ENCODE data around the gene PPP3CB.
A peak's percentile ranks its signal among the peaks of the same experiment; 100 is the strongest.

Gene PPP3CB

DNA sequence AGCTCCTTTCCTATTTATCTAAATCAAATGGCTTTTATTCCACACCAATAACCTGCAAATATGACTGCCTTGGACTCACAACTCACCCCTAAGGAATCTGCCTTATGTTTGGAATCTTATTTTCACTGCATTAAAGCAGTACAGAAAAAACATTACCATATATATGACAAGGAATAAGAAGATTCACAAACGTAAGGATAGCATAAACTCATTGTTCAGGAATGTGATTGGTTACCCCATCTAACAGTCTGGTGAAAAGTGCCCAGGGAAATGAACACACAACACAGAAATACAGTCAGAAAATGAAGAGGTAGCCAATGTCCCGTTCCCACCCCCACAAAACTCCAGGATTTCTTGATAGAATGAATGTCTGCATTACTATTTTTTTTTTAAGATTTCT is 2.0 kb downstream of the PPP3CB start:
- TF ChIP-seq PPARA (CRISPR knock-in tag; IDR thresholded peaks at IDR 0.05; ENCODE audit: borderline replicate concordance) (no peak), ISL1 (CRISPR knock-in tag; IDR thresholded peaks at IDR 0.05) (peak; percentile 30)
- ATAC-seq, result peak; percentile 7; the same call in 2 of the 3 replicates

GRCh38 chr10:73486601-73487000 is 9.2 kb downstream of the PPP3CB start:
- ATAC-seq, result no peak
- no peak for TF ChIP-seq ZNF70 (CRISPR knock-in tag; IDR thresholded peaks at IDR 0.05)
- no peak for TF ChIP-seq BACH2 (CRISPR knock-in tag; IDR thresholded peaks at IDR 0.05; ENCODE audit: borderline replicate concordance)
- no peak for TF ChIP-seq ESRRG (CRISPR knock-in tag; IDR thresholded peaks at IDR 0.05)
- no peak for TF ChIP-seq TCF4 (CRISPR knock-in tag; IDR thresholded peaks at IDR 0.05; ENCODE audit: borderline replicate concordance)
- TF ChIP-seq ZNF8 (CRISPR knock-in tag; IDR thresholded peaks at IDR 0.05), result no peak

GRCh38 chr10:73485320-73485719 is 10.5 kb downstream of the PPP3CB start:
- no peak; the same call in 1 of the 3 replicates for ATAC-seq
- TF ChIP-seq, protein P1, sequence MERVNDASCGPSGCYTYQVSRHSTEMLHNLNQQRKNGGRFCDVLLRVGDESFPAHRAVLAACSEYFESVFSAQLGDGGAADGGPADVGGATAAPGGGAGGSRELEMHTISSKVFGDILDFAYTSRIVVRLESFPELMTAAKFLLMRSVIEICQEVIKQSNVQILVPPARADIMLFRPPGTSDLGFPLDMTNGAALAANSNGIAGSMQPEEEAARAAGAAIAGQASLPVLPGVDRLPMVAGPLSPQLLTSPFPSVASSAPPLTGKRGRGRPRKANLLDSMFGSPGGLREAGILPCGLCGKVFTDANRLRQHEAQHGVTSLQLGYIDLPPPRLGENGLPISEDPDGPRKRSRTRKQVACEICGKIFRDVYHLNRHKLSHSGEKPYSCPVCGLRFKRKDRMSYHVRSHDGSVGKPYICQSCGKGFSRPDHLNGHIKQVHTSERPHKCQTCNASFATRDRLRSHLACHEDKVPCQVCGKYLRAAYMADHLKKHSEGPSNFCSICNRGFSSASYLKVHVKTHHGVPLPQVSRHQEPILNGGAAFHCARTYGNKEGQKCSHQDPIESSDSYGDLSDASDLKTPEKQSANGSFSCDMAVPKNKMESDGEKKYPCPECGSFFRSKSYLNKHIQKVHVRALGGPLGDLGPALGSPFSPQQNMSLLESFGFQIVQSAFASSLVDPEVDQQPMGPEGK (CRISPR knock-in tag; IDR thresholded peaks at IDR 0.05; ENCODE audit: borderline replicate concordance), result no peak

DNA sequence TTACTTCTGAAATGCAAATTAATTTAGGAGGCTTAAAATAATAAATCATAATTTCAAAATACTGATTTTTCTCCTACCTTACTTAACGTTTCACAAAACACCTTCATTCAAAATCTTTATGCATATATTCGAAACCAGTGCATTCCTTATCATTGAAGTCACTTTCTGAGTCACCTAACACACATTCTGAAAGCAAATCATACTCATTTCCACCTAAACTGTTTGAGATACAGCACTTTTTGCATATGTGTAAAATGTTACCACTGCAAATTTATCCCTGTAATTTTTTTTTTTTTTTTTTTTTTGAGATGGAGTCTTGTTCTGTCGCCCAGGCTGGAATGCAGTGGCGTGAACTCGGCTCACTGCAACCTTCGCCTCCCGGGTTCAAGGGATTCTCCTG is 15.7 kb downstream of the PPP3CB start:
- peak; percentile 65 for ATAC-seq
- TF ChIP-seq ZFP3 (CRISPR knock-in tag; IDR thresholded peaks at IDR 0.05), result no peak
- TF ChIP-seq ZC3H10 (CRISPR knock-in tag; IDR thresholded peaks at IDR 0.05), result no peak
- TF ChIP-seq ZNF8 (CRISPR knock-in tag; IDR thresholded peaks at IDR 0.05), result no peak
- TF ChIP-seq PPARA (CRISPR knock-in tag; IDR thresholded peaks at IDR 0.05; ENCODE audit: borderline replicate concordance), result no peak
- TF ChIP-seq, protein P2, sequence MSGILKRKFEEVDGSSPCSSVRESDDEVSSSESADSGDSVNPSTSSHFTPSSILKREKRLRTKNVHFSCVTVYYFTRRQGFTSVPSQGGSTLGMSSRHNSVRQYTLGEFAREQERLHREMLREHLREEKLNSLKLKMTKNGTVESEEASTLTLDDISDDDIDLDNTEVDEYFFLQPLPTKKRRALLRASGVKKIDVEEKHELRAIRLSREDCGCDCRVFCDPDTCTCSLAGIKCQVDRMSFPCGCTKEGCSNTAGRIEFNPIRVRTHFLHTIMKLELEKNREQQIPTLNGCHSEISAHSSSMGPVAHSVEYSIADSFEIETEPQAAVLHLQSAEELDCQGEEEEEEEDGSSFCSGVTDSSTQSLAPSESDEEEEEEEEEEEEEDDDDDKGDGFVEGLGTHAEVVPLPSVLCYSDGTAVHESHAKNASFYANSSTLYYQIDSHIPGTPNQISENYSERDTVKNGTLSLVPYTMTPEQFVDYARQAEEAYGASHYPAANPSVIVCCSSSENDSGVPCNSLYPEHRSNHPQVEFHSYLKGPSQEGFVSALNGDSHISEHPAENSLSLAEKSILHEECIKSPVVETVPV (CRISPR knock-in tag; IDR thresholded peaks at IDR 0.05), result no peak
- TF ChIP-seq ZNF565 (CRISPR knock-in tag; conservative IDR thresholded peaks at IDR 0.05; ENCODE audit: low read depth), result no peak
- TF ChIP-seq ISL1 (CRISPR knock-in tag; IDR thresholded peaks at IDR 0.05), result no peak

DNA sequence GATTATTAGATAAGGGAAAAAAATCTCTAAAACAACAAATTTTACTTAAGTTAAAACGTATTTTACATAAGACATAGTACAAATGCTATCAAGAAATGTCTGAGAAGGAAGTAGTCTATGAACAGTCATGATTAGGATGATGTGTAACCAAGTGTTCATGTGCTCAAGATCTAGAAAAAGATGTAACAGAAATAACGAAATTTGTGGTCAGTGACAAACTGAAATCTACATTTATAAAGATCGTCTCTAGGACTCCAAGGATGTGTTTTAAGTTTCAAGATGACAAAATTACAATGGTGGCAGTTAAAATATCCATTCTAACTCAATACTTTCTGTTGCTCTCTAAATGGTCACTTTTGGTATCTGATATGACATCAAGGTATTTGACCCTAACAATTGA is 17.2 kb downstream of the PPP3CB start:
- no peak for ATAC-seq
- TF ChIP-seq TOX (CRISPR knock-in tag; IDR thresholded peaks at IDR 0.05; ENCODE audit: borderline replicate concordance) (no peak), ZFP30 (CRISPR knock-in tag; IDR thresholded peaks at IDR 0.05) (no peak), PPARA (CRISPR knock-in tag; IDR thresholded peaks at IDR 0.05; ENCODE audit: borderline replicate concordance) (no peak), BACH2 (CRISPR knock-in tag; IDR thresholded peaks at IDR 0.05; ENCODE audit: borderline replicate concordance) (no peak), RARB (CRISPR knock-in tag; IDR thresholded peaks at IDR 0.05) (no peak)
- TF ChIP-seq, protein P2 (CRISPR knock-in tag; IDR thresholded peaks at IDR 0.05), result no peak

DNA sequence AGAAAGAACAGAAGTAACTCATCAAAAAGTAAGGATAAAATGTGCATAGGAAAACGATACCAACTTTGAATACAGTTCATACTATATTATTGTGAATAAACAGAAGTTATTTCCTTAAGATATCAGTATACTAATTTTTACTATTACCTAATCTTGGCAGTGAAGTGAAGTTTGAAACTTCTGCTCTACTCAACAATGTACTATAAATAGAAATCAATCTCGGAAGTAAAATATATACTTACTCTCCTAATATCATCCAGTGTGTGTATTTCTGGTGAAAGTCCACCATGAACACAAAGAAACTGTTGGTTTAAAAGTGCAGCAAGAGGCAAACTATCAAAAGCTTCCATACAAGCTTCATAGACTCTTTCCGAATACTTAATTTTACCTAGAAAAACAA is 24.6 kb downstream of the PPP3CB start:
- no peak for ATAC-seq
- no peak for TF ChIP-seq BACH2 (CRISPR knock-in tag; IDR thresholded peaks at IDR 0.05; ENCODE audit: borderline replicate concordance)
- TF ChIP-seq POU6F1 (CRISPR knock-in tag; IDR thresholded peaks at IDR 0.05; ENCODE audit: borderline replicate concordance, low read depth), result no peak
- TF ChIP-seq OSR1 (CRISPR knock-in tag; IDR thresholded peaks at IDR 0.05), result no peak
- TF ChIP-seq CREB5 (CRISPR knock-in tag; IDR thresholded peaks at IDR 0.05; ENCODE audit: low read depth), result no peak
- TF ChIP-seq GLIS3 (CRISPR knock-in tag; IDR thresholded peaks at IDR 0.05), result no peak
- no peak for TF ChIP-seq SNAI2 (CRISPR knock-in tag; IDR thresholded peaks at IDR 0.05)
